IMR-90 (cell line): ENCODE data around the gene FLNA. TPM values are rescaled to one million over a fixed set of nuclear protein-coding genes. Genes with fewer than 3 reads are reported as not detected.

ENCODE experiments used
- ATAC-seq: fragments of 200-7000 bp; cut with Tn5 transposase; 2 replicates; pipeline ENCODE4 v1.9.1; 2020; ENCODE audit warnings: low read depth, mild to moderate bottlenecking, moderate library complexity
- BruUV-seq: library from RNA; stranded (reverse); fragments of 400-500 nt; replicated peaks from 2 replicates; lab custom pipeline; 2021; lab: Mats Ljungman, UMichigan
- CTCF ChIA-PET: fragments of 300-600 bp; formaldehyde crosslinking; extraction: SDS; loops from one replicate; lab custom pipeline; 2021; ENCODE audit warnings: antibody characterized with exemption; lab: Yijun Ruan, JAX
- POLR2A ChIA-PET: fragments of 300-600 bp; sonication (Branson Sonifier 250); formaldehyde crosslinking; loops from one replicate; lab custom pipeline; 2022; ENCODE audit warnings: antibody characterized with exemption; ENCODE audit not compliant: unreplicated experiment; lab: Charles Lee
- DNase-seq: peaks from one replicate; pipeline ENCODE4 v3.0.0; 2013
- H2AFZ ChIP-seq: replicated peaks from 2 replicates; pipeline ENCODE3; 2013; ENCODE audit warnings: low read length, mild to moderate bottlenecking; ENCODE audit not compliant: poor library complexity
- H2AK5ac ChIP-seq: 2 replicates; pipeline ENCODE4 v1.6.1; 2013; ENCODE audit warnings: low read depth, low read length, inconsistent platforms
- H2AK9ac ChIP-seq: replicated peaks from 2 replicates; pipeline ENCODE3; 2013; ENCODE audit warnings: mild to moderate bottlenecking, low read depth, low read length, moderate library complexity; ENCODE audit not compliant: poor library complexity
- H2BK120ac ChIP-seq: 2 replicates; pipeline ENCODE4 v1.6.1; 2013; ENCODE audit warnings: low read depth, low read length, inconsistent platforms
- H2BK15ac ChIP-seq: 3 replicates; pipeline ENCODE4 v1.6.1; 2013; ENCODE audit warnings: low read depth, low read length, inconsistent platforms
- H2BK20ac ChIP-seq: 2 replicates; pipeline ENCODE4 v1.6.1; 2013; ENCODE audit warnings: low read depth, mild to moderate bottlenecking, inconsistent platforms, low read length, moderate library complexity
- H2BK5ac ChIP-seq: 2 replicates; pipeline ENCODE4 v1.6.1; 2013; ENCODE audit warnings: mild to moderate bottlenecking, low read depth, low read length, inconsistent platforms; ENCODE audit not compliant: poor library complexity, severe bottlenecking
- H3K14ac ChIP-seq: replicated peaks from 2 replicates; pipeline ENCODE4 v1.6.1; 2013; ENCODE audit warnings: low read depth, low read length, inconsistent platforms
- H3K18ac ChIP-seq: 2 replicates; pipeline ENCODE4 v1.6.1; 2013; ENCODE audit warnings: low read depth, low read length, control low read depth
- H3K23ac ChIP-seq: 2 replicates; pipeline ENCODE4 v1.6.1; 2013; ENCODE audit warnings: low read depth, low read length, inconsistent platforms
- H3K27ac ChIP-seq: 2 replicates; pipeline ENCODE4 v1.5.1; 2013; ENCODE audit warnings: mild to moderate bottlenecking, control low read depth, low read length; ENCODE audit not compliant: insufficient read depth
- H3K27me3 ChIP-seq: 2 replicates; pipeline ENCODE4 v1.6.1; 2013; ENCODE audit warnings: low read length; ENCODE audit not compliant: control insufficient read depth, insufficient read depth
- H3K36me3 ChIP-seq: 2 replicates; pipeline ENCODE4 v1.6.1; 2013; ENCODE audit warnings: low read length, mixed read lengths; ENCODE audit not compliant: control insufficient read depth, insufficient read depth
- H3K4ac ChIP-seq: 2 replicates; pipeline ENCODE4 v1.6.1; 2013; ENCODE audit warnings: low read depth, low read length, inconsistent platforms
- H3K4me1 ChIP-seq: 2 replicates; pipeline ENCODE4 v1.6.1; 2013; ENCODE audit warnings: low read length, mixed read lengths; ENCODE audit not compliant: control insufficient read depth, insufficient read depth
- H3K4me2 ChIP-seq: 2 replicates; pipeline ENCODE4 v1.6.1; 2013; ENCODE audit warnings: low read depth, mild to moderate bottlenecking, control low read depth, low read length, moderate library complexity
- H3K4me3 ChIP-seq: 2 replicates; pipeline ENCODE4 v1.5.1; 2013; ENCODE audit warnings: low read depth, mild to moderate bottlenecking, control low read depth, low read length, moderate library complexity; ENCODE audit not compliant: insufficient read depth
- H3K56ac ChIP-seq: 2 replicates; pipeline ENCODE4 v1.6.1; 2013; ENCODE audit warnings: low read length, inconsistent platforms; ENCODE audit not compliant: insufficient read depth; ENCODE audit errors: extremely low read depth
- H3K79me1 ChIP-seq, 2 experiments: 2 replicates each; pipeline ENCODE4 v1.6.1; 2013; ENCODE audit warnings: low read length in 2 of 2, inconsistent platforms in 1 of 2, low read depth in 1 of 2
- H3K9ac ChIP-seq: 2 replicates; pipeline ENCODE4 v1.6.1; 2013; ENCODE audit warnings: low read depth, low read length, control low read depth
- H3K9me1 ChIP-seq: 2 replicates; pipeline ENCODE4 v1.6.1; 2013; ENCODE audit warnings: low read length, inconsistent platforms; ENCODE audit not compliant: insufficient read depth
- H3K9me3 ChIP-seq: 2 replicates; pipeline ENCODE4 v1.6.1; 2013; ENCODE audit warnings: low read length; ENCODE audit not compliant: control insufficient read depth, insufficient read depth
- H4K20me1 ChIP-seq: 2 replicates; pipeline ENCODE4 v1.6.1; 2013; ENCODE audit warnings: low read length, inconsistent platforms; ENCODE audit not compliant: insufficient read depth
- H4K5ac ChIP-seq: 2 replicates; pipeline ENCODE4 v1.6.1; 2013; ENCODE audit warnings: mild to moderate bottlenecking, low read depth, low read length, control low read depth
- H4K8ac ChIP-seq, 2 experiments: 2 replicates each; pipeline ENCODE4 v1.6.1; 2013; ENCODE audit warnings: low read depth in 2 of 2, low read length in 2 of 2, control low read depth in 1 of 2, inconsistent platforms in 1 of 2
- H4K91ac ChIP-seq: 2 replicates; pipeline ENCODE4 v1.6.1; 2013; ENCODE audit warnings: low read depth, low read length, inconsistent platforms; ENCODE audit not compliant: insufficient read depth
- BHLHE40 ChIP-seq: fragments of 150-350 bp; IDR thresholded peaks from 2 replicates; pipeline ENCODE4 v1.6.1; 2016; ENCODE audit warnings: mild to moderate bottlenecking, low read depth, low read length
- CHD1 ChIP-seq: IDR thresholded peaks from 2 replicates; pipeline ENCODE4 v1.6.1; 2012; ENCODE audit warnings: low read depth, low read length, improper control_type of control experiment
- CTCF ChIP-seq: conservative IDR thresholded peaks from 2 replicates; pipeline ENCODE4 v1.5.1; 2012; ENCODE audit warnings: mild to moderate bottlenecking, low read depth, low read length, improper control_type of control experiment
- FOS ChIP-seq: fragments of 150-350 bp; IDR thresholded peaks from 2 replicates; pipeline ENCODE4 v1.6.1; 2016; ENCODE audit warnings: low read depth, low read length
- MAFK ChIP-seq: IDR thresholded peaks from 2 replicates; pipeline ENCODE4 v1.6.1; 2012; ENCODE audit warnings: low read depth, low read length, improper control_type of control experiment
- MAZ ChIP-seq: IDR thresholded peaks from 2 replicates; pipeline ENCODE4 v1.6.1; 2012; ENCODE audit warnings: low read depth, mild to moderate bottlenecking, low read length, improper control_type of control experiment, moderate library complexity, borderline replicate concordance
- POLR2A ChIP-seq: IDR thresholded peaks from 2 replicates; pipeline ENCODE4 v1.6.1; 2012; ENCODE audit warnings: mild to moderate bottlenecking, low read depth, low read length
- RAD21 ChIP-seq: IDR thresholded peaks from 2 replicates; pipeline ENCODE4 v1.6.1; 2012; ENCODE audit warnings: low read length, improper control_type of control experiment
- RCOR1 ChIP-seq: IDR thresholded peaks from 2 replicates; pipeline ENCODE4 v1.6.1; 2012; ENCODE audit warnings: mild to moderate bottlenecking, low read length, improper control_type of control experiment; ENCODE audit not compliant: insufficient replicate concordance
- RFX5 ChIP-seq: IDR thresholded peaks from 2 replicates; pipeline ENCODE4 v1.8.0; 2012; ENCODE audit warnings: low read depth, mild to moderate bottlenecking, low read length, moderate library complexity
- USF2 ChIP-seq: fragments of 150-350 bp; IDR thresholded peaks from 2 replicates; pipeline ENCODE4 v1.6.1; 2017; ENCODE audit warnings: mild to moderate bottlenecking, antibody characterized with exemption, low read length, low read depth
- WGBS, 2 experiments: methylation state at CpG; one replicate each; pipeline versions ENCODE4 v1.1.5 to v1.1.7; 2013; ENCODE audit warnings: missing lambda C conversion rate in 2 of 2; ENCODE audit not compliant: insufficient read length in 1 of 2; ENCODE audit errors: extremely low coverage in 2 of 2; 5-methylcytosine and 5-hydroxymethylcytosine counted together
- dilution Hi-C: fragments of 300-500 bp; cut with HindIII; formaldehyde crosslinking; loops from one replicate; pipeline ENCODE4 v1.14.3; 2018; ENCODE audit warnings: low sequenced_read_pairs; ENCODE audit not compliant: unreplicated experiment
- in situ Hi-C: fragments of 300-500 bp; cut with MboI; formaldehyde crosslinking; loops from 3 replicates; pipeline ENCODE4 v1.14.3; 2019; ENCODE audit warnings: low sequenced_read_pairs, inconsistent platforms, mixed read lengths
- intact Hi-C: fragments of 100-400 bp; cut with micrococcal nuclease; formaldehyde crosslinking; loops from 2 replicates; pipeline ENCODE4 v1.10.0; 2022
- polyA plus RNA-seq, 3 experiments: library from polyadenylated mRNA; depleted of rRNA; stranded (reverse); fragments of >200 nt; gene quantifications; 2 replicates each; pipeline ENCODE4 v1.2.3, GENCODE V29; 2012; ENCODE audit warnings: low replicate concordance in 1 of 3
- total RNA-seq: library from RNA; depleted of rRNA; stranded (reverse); fragments of >200 nt; gene quantifications from 2 replicates; pipeline ENCODE4 v1.2.3, GENCODE V29; 2012

FLNA gene
- total and polyA plus RNA-seq, 2 of the 4 experiments (the other 2 are of a cell fraction), result 1,356 to 1,357 TPM

- Histone ChIP-seq H4K8ac (no peak overlapping the region), H2BK20ac (no peak overlapping the region), H3K4me1 (no peaks in the 10 kb centered on the region), H3K23ac (no peak overlapping the region), H3K14ac (no peak overlapping the region), H3K56ac (no peak overlapping the region), H2AK9ac (no peak overlapping the region), H3K18ac (no peak overlapping the region), H4K5ac (no peak overlapping the region), H4K20me1 (no peaks in the 10 kb centered on the region), H3K36me3 (no peaks in the 10 kb centered on the region), H3K27me3 (peaks cover 2% of the 10 kb centered on the region), H3K9me1 (no peaks in the 10 kb centered on the region; the same call in 1 of the 2 replicates), H3K4me3 (no peak overlapping the region), H3K9ac (no peak overlapping the region), H3K4ac (no peak overlapping the region), H2BK120ac (no peak overlapping the region), H3K4me2 (no peak overlapping the region), H3K27ac (no peak overlapping the region), H4K91ac (no peak overlapping the region), H3K9me3 (no peaks in the 10 kb centered on the region), H2AK5ac (no peak overlapping the region), H2AFZ (no peak overlapping the region), H3K79me1 (no peaks in the 10 kb centered on the region), H2BK15ac (no peak overlapping the region), H2BK5ac (no peak overlapping the region)
- dilution Hi-C loops, result no loop called here
- ATAC-seq (no peak), DNase-seq (no peak)
- in situ Hi-C loops, result no loop called here
- TF ChIP-seq MAZ (no peak), FOS (no peak), USF2 (no peak), BHLHE40 (no peak), RAD21 (no peak), MAFK (no peak), CTCF (no peak), RFX5 (no peak), POLR2A (no peak), CHD1 (no peak), RCOR1 (no peak)
- intact Hi-C loops, result no loop called here
- CTCF ChIA-PET, result no interaction called here
- POLR2A ChIA-PET, result no interaction called here
- no TSS peak for BruUV-seq
- WGBS, 2 experiments, result 0% methylated on average over 1 of the region's 11 CpGs; no CpG with 5 or more reads in 1 of the 2 experiments
These were observed 68.8 kb downstream of the FLNA start for GRCh38 chrX:154305541-154306205.
